IPS DF 6.9 (cell line): ENCODE data around the gene TCF3.
A peak's percentile ranks its signal among the peaks of the same experiment; 100 is the strongest.
"Not testable (repeated sequence)": the region's sequence is repeated elsewhere in the genome, so short reads cannot be mapped to it uniquely, and the experiment has no call there.

Experiments
- DNase-seq: peaks from one replicate; pipeline ENCODE4 v3.0.0-alpha.2; 2013; ENCODE audit warnings: low read depth, low spot score
- H3K27ac ChIP-seq: one replicate; pipeline ENCODE4 v1.5.1; 2013; ENCODE audit warnings: low read length, control low read depth
- H3K27me3 ChIP-seq: 2 replicates; pipeline ENCODE4 v1.6.1; 2013; ENCODE audit warnings: mild to moderate bottlenecking, low read length; ENCODE audit not compliant: control insufficient read depth, insufficient read depth
- H3K36me3 ChIP-seq: 2 replicates; pipeline ENCODE4 v1.6.1; 2013; ENCODE audit warnings: low read length; ENCODE audit not compliant: control insufficient read depth, insufficient read depth
- H3K4me1 ChIP-seq: 2 replicates; pipeline ENCODE4 v1.6.1; 2013; ENCODE audit warnings: low read length; ENCODE audit not compliant: control insufficient read depth, insufficient read depth
- H3K4me3 ChIP-seq: 2 replicates; pipeline ENCODE4 v1.5.1; 2013; ENCODE audit warnings: mild to moderate bottlenecking, low read length
- H3K9me3 ChIP-seq: 2 replicates; pipeline ENCODE4 v1.6.1; 2013; ENCODE audit warnings: low read length, inconsistent platforms; ENCODE audit not compliant: control insufficient read depth, insufficient read depth
- WGBS: extraction: QIAGEN DNeasy Blood & Tissue Kit; methylation state at CpG from one replicate; pipeline ENCODE4 v1.1.7; 2013; ENCODE audit warnings: mixed read lengths, missing lambda C conversion rate; ENCODE audit not compliant: insufficient read length, insufficient coverage; 5-methylcytosine and 5-hydroxymethylcytosine counted together

TCF3 gene

GRCh38 chr19:1672769-1673644 lies 20.6 kb upstream of the TCF3 start:
- WGBS: no CpG with 5 or more reads among the region's 33 CpGs
- no peaks in the 10 kb centered on the region for H3K9me3 ChIP-seq
- H3K27me3 ChIP-seq: peaks cover 28% of the 10 kb centered on the region; the same call in 1 of the 2 replicates
- DNase-seq: no peak
- H3K4me3 ChIP-seq: no peak overlapping the region
- H3K36me3 ChIP-seq: no peaks in the 10 kb centered on the region
- H3K27ac ChIP-seq: no peak overlapping the region
- H3K4me1 ChIP-seq: peaks cover 2% of the 10 kb centered on the region; the same call in 1 of the 2 replicates

- Histone ChIP-seq H3K36me3 (no peaks in the 10 kb centered on the region), H3K9me3 (no peaks in the 10 kb centered on the region), H3K4me3 (peak overlapping the region; percentile 16; the same call in 1 of the 2 replicates), H3K27ac (no peak overlapping the region), H3K27me3 (peaks cover 31% of the 10 kb centered on the region; the same call in 1 of the 2 replicates), H3K4me1 (peaks cover 2% of the 10 kb centered on the region; the same call in 1 of the 2 replicates)
- WGBS: no CpG with 5 or more reads among the region's 57 CpGs
- no peak for DNase-seq
These were observed 19.8 kb upstream of the TCF3 start for GRCh38 chr19:1672038-1672768.

- no peak for DNase-seq
These were observed 19.3 kb upstream of the TCF3 start for GRCh38 chr19:1671716-1672037.

GRCh38 chr19:1670747-1671146 lies 18.3 kb upstream of the TCF3 start:
- DNase-seq, H3K9me3 ChIP-seq, H3K36me3 ChIP-seq, H3K4me1 ChIP-seq, H3K4me3 ChIP-seq, H3K27ac ChIP-seq: not testable (repeated sequence)
- WGBS: no CpG with 5 or more reads among the region's 14 CpGs
- H3K27me3 ChIP-seq: peaks cover 28% of the 10 kb centered on the region; the same call in 1 of the 2 replicates

More at GRCh38 chr19:1671716-1672037, 19.3 kb upstream of the TCF3 start:
- no peaks in the 10 kb centered on the region for H3K9me3 ChIP-seq
- peaks cover 31% of the 10 kb centered on the region; the same call in 1 of the 2 replicates for H3K27me3 ChIP-seq
- no peak overlapping the region for H3K27ac ChIP-seq
- H3K4me3 ChIP-seq: peak overlapping the region; percentile 16; the same call in 1 of the 2 replicates
- H3K36me3 ChIP-seq: no peaks in the 10 kb centered on the region
- no CpG with 5 or more reads among the region's 17 CpGs for WGBS
- peaks cover 2% of the 10 kb centered on the region; the same call in 1 of the 2 replicates for H3K4me1 ChIP-seq

GRCh38 chr19:1668486-1669270 lies 16.3 kb upstream of the TCF3 start:
- H3K4me3 ChIP-seq: peak overlapping the region; percentile 12; the same call in 1 of the 2 replicates
- DNase-seq: no peak
- no peaks in the 10 kb centered on the region for H3K9me3 ChIP-seq
- no peaks in the 10 kb centered on the region for H3K36me3 ChIP-seq
- no CpG with 5 or more reads among the region's 21 CpGs for WGBS
- peaks cover 25% of the 10 kb centered on the region; the same call in 1 of the 2 replicates for H3K27me3 ChIP-seq
- peaks cover 3% of the 10 kb centered on the region for H3K4me1 ChIP-seq
- H3K27ac ChIP-seq: no peak overlapping the region

DNA sequence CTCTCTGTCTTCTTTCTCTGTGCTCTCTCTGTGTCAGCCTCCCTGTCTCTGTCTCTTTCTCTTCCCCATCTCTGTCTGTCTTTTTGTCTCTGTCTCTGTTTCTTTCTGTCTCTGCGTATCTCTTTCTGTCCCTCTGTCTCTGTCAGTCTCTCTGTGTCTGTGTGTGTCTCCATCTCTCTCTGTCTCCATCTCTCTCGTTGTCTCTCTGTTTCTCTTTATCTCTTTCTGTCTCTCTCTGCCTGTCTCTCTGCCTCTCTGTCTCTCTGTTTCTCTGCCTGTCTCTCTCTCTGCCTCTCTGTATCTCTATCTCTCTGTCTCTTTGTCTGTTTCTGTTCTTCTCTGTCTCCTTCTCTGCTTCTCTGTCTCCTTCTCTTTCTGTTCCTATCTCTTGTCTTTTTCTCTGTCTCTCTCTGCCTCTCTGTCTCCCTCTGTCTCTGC lies 15.7 kb upstream of the TCF3 start:
- Histone ChIP-seq H3K27me3 (peaks cover 25% of the 10 kb centered on the region; the same call in 1 of the 2 replicates), H3K27ac (no peak overlapping the region), H3K4me3 (no peak overlapping the region), H3K9me3 (no peaks in the 10 kb centered on the region), H3K4me1 (peaks cover 3% of the 10 kb centered on the region), H3K36me3 (no peaks in the 10 kb centered on the region)
- no CpG with 5 or more reads among the region's 2 CpGs for WGBS
- DNase-seq: no peak

DNA sequence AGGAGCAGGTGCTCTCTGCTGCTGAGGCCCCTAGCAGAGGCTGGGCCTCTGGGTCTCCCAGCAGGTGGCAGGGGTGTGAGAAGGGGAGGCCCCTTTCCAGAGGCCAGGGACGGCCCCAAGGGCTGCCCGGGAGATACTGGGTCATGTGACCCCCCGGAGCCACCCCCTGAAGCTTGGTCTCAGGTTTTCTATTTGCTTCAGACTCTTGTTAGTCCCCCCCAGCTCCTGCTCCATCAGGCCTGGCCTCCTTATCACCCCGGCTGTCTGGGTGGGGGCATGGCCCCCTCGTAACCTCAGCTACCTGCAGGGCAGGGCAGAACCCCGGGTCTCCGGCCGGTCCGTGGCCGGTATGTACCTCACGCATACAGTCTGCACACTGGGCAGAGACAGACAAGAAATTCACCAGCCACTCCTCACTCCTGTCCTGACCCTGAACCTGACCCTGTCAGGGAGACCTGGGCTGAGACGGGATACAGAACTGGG lies 13.2 kb upstream of the TCF3 start:
- Histone ChIP-seq H3K4me3 (no peak overlapping the region), H3K27ac (no peak overlapping the region), H3K36me3 (no peaks in the 10 kb centered on the region), H3K27me3 (peaks cover 15% of the 10 kb centered on the region; the same call in 1 of the 2 replicates), H3K9me3 (no peaks in the 10 kb centered on the region), H3K4me1 (peaks cover 3% of the 10 kb centered on the region)
- no CpG with 5 or more reads among the region's 12 CpGs for WGBS
- DNase-seq: no peak

DNA sequence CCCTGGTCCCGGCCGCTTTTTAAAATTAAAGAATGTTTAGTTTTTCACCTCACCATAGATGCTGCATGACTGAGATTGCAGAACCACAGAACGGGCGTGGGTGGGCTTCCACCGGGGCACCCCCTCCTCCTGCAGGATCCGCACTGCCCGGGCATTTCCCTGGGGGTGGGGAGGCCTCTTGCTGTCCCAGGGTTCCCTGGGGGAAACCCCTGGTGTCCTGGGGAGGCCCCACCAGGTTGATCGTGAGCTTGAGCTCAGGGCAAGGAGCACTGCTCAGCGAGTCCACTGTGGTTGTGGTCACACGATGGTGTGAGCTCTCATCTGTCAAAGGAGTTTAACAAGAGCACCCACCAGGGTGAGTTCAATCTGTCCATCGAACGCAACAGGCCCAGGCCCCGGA lies 11.4 kb upstream of the TCF3 start:
- WGBS: no CpG with 5 or more reads among the region's 13 CpGs
- no peak overlapping the region for H3K4me3 ChIP-seq
- no peak overlapping the region for H3K27ac ChIP-seq
- peaks cover 9% of the 10 kb centered on the region; the same call in 1 of the 2 replicates for H3K27me3 ChIP-seq
- H3K36me3 ChIP-seq: no peaks in the 10 kb centered on the region
- H3K4me1 ChIP-seq: peaks cover 3% of the 10 kb centered on the region
- no peak for DNase-seq
- no peaks in the 10 kb centered on the region for H3K9me3 ChIP-seq

DNA sequence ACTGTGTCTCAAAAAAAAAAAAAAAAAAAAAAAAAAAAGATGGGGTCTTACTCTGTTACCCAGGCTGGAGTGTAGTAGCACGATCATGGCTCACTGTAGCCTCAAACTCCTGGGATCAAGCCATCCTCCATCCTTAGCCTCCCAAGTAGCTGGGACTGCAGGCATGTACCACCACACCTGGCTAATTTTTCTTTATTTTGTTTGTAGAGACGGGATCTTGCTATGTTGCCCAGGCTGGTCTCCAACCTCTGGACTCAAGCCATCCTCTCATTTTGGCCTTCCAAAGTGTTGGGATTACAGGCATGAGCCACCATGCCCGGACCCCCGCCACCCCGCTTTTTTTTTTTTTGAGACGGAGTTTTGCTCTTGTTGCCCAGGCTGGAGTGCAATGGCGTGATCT lies 10.8 kb upstream of the TCF3 start:
- not testable (repeated sequence) for H3K27ac ChIP-seq, H3K9me3 ChIP-seq, H3K36me3 ChIP-seq, H3K27me3 ChIP-seq, DNase-seq, H3K4me1 ChIP-seq, H3K4me3 ChIP-seq
- WGBS: no CpG with 5 or more reads among the region's 7 CpGs

- Histone ChIP-seq H3K27ac (no peak overlapping the region), H3K27me3 (no peaks in the 10 kb centered on the region; the same call in 1 of the 2 replicates), H3K9me3 (no peaks in the 10 kb centered on the region), H3K4me1 (peaks cover 1% of the 10 kb centered on the region; the same call in 1 of the 2 replicates), H3K36me3 (no peaks in the 10 kb centered on the region), H3K4me3 (no peak overlapping the region)
- no CpG with 5 or more reads among the region's 4 CpGs for WGBS
- no peak for DNase-seq
These were observed 9.6 kb upstream of the TCF3 start for GRCh38 chr19:1661995-1662394.
